ENCODE measurements around the gene EBLN2.

EBLN2 gene

GRCh38 chr3:73061416-73061815 is at the start of gene EBLN2:
Gene EBLN2 (plus strand): TSS chr3:73061659. CDS start chr3:73062082, 423 bp downstream.
- no peak for DNase-seq (ENCODE audit: low read depth in 3 of 3, low spot score in 1 of 3)

GRCh38 chr3:73018298-73018697 is 43.2 kb upstream of the EBLN2 start:
- no peak for DNase-seq (ENCODE audit: low read depth in 3 of 3, low spot score in 1 of 3)

- DNase-seq (ENCODE audit: low read depth in 3 of 3, low spot score in 1 of 3) = no peak
These were observed 42.5 kb upstream of the EBLN2 start for GRCh38 chr3:73018790-73019441.

- no peak for DNase-seq (ENCODE audit: low read depth in 3 of 3, low spot score in 1 of 3)
These were observed 40.1 kb upstream of the EBLN2 start for GRCh38 chr3:73021301-73021835.

GRCh38 chr3:73024836-73025235 is 36.6 kb upstream of the EBLN2 start:
- DNase-seq (ENCODE audit: low read depth in 3 of 3, low spot score in 1 of 3) = no peak

GRCh38 chr3:73026111-73026759 is 35.2 kb upstream of the EBLN2 start:
- no peak for DNase-seq (ENCODE audit: low read depth in 3 of 3, low spot score in 1 of 3)

- no peak for DNase-seq (ENCODE audit: low read depth in 3 of 3, low spot score in 1 of 3)
These were observed 34.7 kb upstream of the EBLN2 start for GRCh38 chr3:73026760-73027113.

GRCh38 chr3:73028803-73029202 is 32.7 kb upstream of the EBLN2 start:
- DNase-seq (ENCODE audit: low read depth in 3 of 3, low spot score in 1 of 3) = no peak

GRCh38 chr3:73029321-73029796 is 32.1 kb upstream of the EBLN2 start:
- DNase-seq (ENCODE audit: low read depth in 3 of 3, low spot score in 1 of 3) = no peak

GRCh38 chr3:73030073-73030597 is 31.3 kb upstream of the EBLN2 start:
- no peak for DNase-seq (ENCODE audit: low read depth in 3 of 3, low spot score in 1 of 3)

GRCh38 chr3:73031573-73032103 is 29.8 kb upstream of the EBLN2 start:
- DNase-seq (ENCODE audit: low read depth in 3 of 3, low spot score in 1 of 3) = no peak

GRCh38 chr3:73036694-73037591 is 24.5 kb upstream of the EBLN2 start:
- DNase-seq (ENCODE audit: low read depth in 3 of 3, low spot score in 1 of 3) = no peak

- DNase-seq (ENCODE audit: low read depth in 3 of 3, low spot score in 1 of 3) = no peak
These were observed 19.9 kb upstream of the EBLN2 start for GRCh38 chr3:73041537-73041936.

GRCh38 chr3:73043414-73043813 is 18.0 kb upstream of the EBLN2 start:
- DNase-seq (ENCODE audit: low read depth in 3 of 3, low spot score in 1 of 3) = no peak

- DNase-seq (ENCODE audit: low read depth in 3 of 3, low spot score in 1 of 3) = no peak
These were observed 16.1 kb upstream of the EBLN2 start for GRCh38 chr3:73045391-73045790.

- no peak for DNase-seq (ENCODE audit: low read depth in 3 of 3, low spot score in 1 of 3)
These were observed 15.3 kb upstream of the EBLN2 start for GRCh38 chr3:73046195-73046594.

- no peak for DNase-seq (ENCODE audit: low read depth in 3 of 3, low spot score in 1 of 3)
These were observed 12.1 kb upstream of the EBLN2 start for GRCh38 chr3:73049319-73049718.

- DNase-seq (ENCODE audit: low read depth in 3 of 3, low spot score in 1 of 3) = no peak
These were observed 8.6 kb upstream of the EBLN2 start for GRCh38 chr3:73052857-73053256.

- no peak for DNase-seq (ENCODE audit: low read depth in 3 of 3, low spot score in 1 of 3)
These were observed 5.9 kb upstream of the EBLN2 start for GRCh38 chr3:73055583-73055982.

- DNase-seq (ENCODE audit: low read depth in 3 of 3, low spot score in 1 of 3) = no peak
These were observed 5.2 kb upstream of the EBLN2 start for GRCh38 chr3:73056014-73056844.
